ENCODE results near the gene COL6A5.
"Not testable (repeated sequence)": the region's sequence is repeated elsewhere in the genome, so short reads cannot be mapped to it uniquely, and the experiment has no call there.

COL6A5 gene

GRCh38 chr3:130345487-130346079 is at the start of gene COL6A5:
COL6A5 (plus strand) TSS chr3:130345672; CDS start chr3:130373639, 27,967 bp downstream.
- no peak for DNase-seq

GRCh38 chr3:130299531-130299930 is 45.9 kb upstream of the COL6A5 start:
- no peak for DNase-seq

- DNase-seq, result no peak
Observed at GRCh38 chr3:130300888-130301287, 44.6 kb upstream of the COL6A5 start.

- DNase-seq, result no peak
Observed at GRCh38 chr3:130310109-130310508, 35.4 kb upstream of the COL6A5 start.

GRCh38 chr3:130312374-130312773 is 33.1 kb upstream of the COL6A5 start:
- no peak for DNase-seq

- no peak for DNase-seq
Observed at GRCh38 chr3:130316169-130316568, 29.3 kb upstream of the COL6A5 start.

GRCh38 chr3:130323503-130323902 is 22.0 kb upstream of the COL6A5 start:
- DNase-seq, result no peak

- DNase-seq, result no peak
Observed at GRCh38 chr3:130340766-130341165, 4.7 kb upstream of the COL6A5 start.

GRCh38 chr3:130341388-130341787 is 4.1 kb upstream of the COL6A5 start:
- no peak for DNase-seq

GRCh38 chr3:130341882-130342281 is 3.6 kb upstream of the COL6A5 start:
- no peak for DNase-seq

- DNase-seq, result no peak
Observed at GRCh38 chr3:130342821-130343661, 2.4 kb upstream of the COL6A5 start.

GRCh38 chr3:130348258-130348657 is 2.8 kb downstream of the COL6A5 start:
- DNase-seq, result not testable (repeated sequence)

- no peak for DNase-seq
Observed at GRCh38 chr3:130354430-130354829, 9.0 kb downstream of the COL6A5 start.

GRCh38 chr3:130374033-130374432 is 28.6 kb downstream of the COL6A5 start:
- no peak for DNase-seq

GRCh38 chr3:130374908-130375307 is 29.4 kb downstream of the COL6A5 start:
- no peak for DNase-seq

GRCh38 chr3:130377960-130378676 is 32.6 kb downstream of the COL6A5 start:
- no peak for DNase-seq

- no peak for DNase-seq
Observed at GRCh38 chr3:130378677-130379191, 33.3 kb downstream of the COL6A5 start.

GRCh38 chr3:130379274-130379673 is 33.8 kb downstream of the COL6A5 start:
- DNase-seq, result no peak

- DNase-seq, result no peak
Observed at GRCh38 chr3:130380398-130380797, 34.9 kb downstream of the COL6A5 start.

- no peak for DNase-seq
Observed at GRCh38 chr3:130383424-130383823, 38.0 kb downstream of the COL6A5 start.

GRCh38 chr3:130384476-130385025 is 39.1 kb downstream of the COL6A5 start:
- no peak for DNase-seq

GRCh38 chr3:130386604-130387263 is 41.3 kb downstream of the COL6A5 start:
- DNase-seq, result no peak
